ENCODE results near the gene DIP2C. TPM values are rescaled to one million over a fixed set of nuclear protein-coding genes. Genes with fewer than 3 reads are reported as not detected.
"Not testable (repeated sequence)": the region's sequence is repeated elsewhere in the genome, so short reads cannot be mapped to it uniquely, and the experiment has no call there.

DIP2C gene
- total and polyA plus RNA-seq, 2 donors: 21.0 to 24.3 TPM

DNA sequence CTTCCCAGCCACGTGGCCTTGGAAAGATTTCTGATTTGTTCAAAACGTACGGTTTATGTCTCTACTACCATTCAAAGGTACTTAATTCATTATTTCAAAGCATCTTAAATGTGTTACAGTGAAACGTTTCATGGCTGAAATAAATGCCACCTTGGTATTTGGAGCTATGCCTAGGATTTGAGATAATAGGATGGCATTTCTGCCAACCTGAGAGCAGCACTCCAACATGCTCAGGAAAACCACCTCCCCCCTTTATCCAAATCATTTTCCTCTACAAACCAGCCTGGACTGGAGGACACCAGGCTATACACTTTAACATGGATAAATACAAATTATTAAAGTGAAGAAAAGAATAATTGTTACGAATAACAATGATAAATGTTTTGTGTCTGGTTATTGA is 293.4 kb downstream of the DIP2C start:
- H3K27ac ChIP-seq (ENCODE audit: low read depth): no peak overlapping the region
- no peak for DNase-seq (ENCODE audit: extremely low spot score)
- WGBS: 70% methylated on average over 5 of the region's 5 CpGs
- no peak overlapping the region for H3K4me3 ChIP-seq (ENCODE audit: low read depth, low read length)
- no peaks in the 10 kb centered on the region for H3K36me3 ChIP-seq (ENCODE audit: insufficient read depth)
- peaks cover 2% of the 10 kb centered on the region for H3K4me1 ChIP-seq (ENCODE audit: insufficient read depth)

DNA sequence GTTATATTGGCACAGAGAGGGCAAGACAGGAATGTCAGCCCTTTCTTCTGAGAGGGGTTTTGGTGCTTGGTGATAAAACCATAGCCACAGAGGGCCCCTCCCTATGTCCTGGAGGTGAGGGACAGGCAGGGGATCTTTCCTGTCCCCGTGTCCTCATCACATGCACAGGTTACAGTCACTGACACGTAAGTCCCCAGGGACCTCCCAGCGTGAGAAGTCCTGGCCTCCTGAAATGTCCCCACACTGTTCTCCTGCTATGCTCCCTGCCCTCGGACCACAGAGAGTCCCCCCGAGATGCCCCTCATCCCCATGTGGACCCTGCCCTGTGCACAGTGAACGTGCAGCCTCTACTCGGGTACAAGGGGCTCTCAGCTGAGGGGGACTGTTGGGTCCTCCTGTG is 293.8 kb downstream of the DIP2C start:
- no peak for DNase-seq (ENCODE audit: extremely low spot score)
- Histone ChIP-seq H3K4me3 (ENCODE audit: low read depth, low read length) (no peak overlapping the region), H3K27ac (ENCODE audit: low read depth) (no peak overlapping the region), H3K36me3 (ENCODE audit: insufficient read depth) (no peaks in the 10 kb centered on the region), H3K4me1 (ENCODE audit: insufficient read depth) (peaks cover 2% of the 10 kb centered on the region)
- WGBS: 90% methylated on average over 7 of the region's 7 CpGs

DNA sequence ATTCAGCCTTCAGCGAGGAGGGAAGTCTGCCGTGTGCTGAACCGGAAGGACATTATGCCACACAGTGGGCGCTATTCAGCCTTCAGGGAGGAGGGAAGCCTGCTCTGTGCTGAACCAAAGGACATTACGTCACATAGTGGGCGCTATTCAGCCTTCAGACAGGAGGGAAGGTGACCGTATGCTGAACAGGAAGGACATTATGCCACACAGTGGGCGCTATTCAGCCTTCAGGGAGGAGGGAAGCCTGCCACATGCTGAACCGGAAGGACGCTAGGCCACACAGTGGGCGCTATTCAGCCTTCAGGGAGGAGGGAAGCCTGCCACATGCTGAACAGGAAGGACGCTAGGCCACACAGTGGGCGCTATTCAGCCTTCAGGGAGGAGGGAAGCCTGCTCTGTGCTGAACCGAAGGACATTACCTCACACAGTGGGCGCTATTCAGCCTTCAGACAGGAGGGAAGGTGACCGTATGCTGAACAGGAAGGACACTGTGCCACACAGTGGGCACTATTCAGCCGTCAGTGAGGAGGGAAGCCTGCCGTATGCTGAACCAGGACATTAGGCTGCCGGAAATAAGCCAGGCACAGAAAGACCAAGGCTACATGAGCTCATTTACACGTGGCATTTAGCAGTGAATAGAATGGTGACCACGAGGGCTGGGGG is 294.9 kb downstream of the DIP2C start:
- WGBS: 78% methylated on average over 21 of the region's 21 CpGs
- H3K36me3 ChIP-seq (ENCODE audit: insufficient read depth); DNase-seq (ENCODE audit: extremely low spot score); H3K4me3 ChIP-seq (ENCODE audit: low read depth, low read length); H3K4me1 ChIP-seq (ENCODE audit: insufficient read depth); H3K27ac ChIP-seq (ENCODE audit: low read depth): not testable (repeated sequence)

DNA sequence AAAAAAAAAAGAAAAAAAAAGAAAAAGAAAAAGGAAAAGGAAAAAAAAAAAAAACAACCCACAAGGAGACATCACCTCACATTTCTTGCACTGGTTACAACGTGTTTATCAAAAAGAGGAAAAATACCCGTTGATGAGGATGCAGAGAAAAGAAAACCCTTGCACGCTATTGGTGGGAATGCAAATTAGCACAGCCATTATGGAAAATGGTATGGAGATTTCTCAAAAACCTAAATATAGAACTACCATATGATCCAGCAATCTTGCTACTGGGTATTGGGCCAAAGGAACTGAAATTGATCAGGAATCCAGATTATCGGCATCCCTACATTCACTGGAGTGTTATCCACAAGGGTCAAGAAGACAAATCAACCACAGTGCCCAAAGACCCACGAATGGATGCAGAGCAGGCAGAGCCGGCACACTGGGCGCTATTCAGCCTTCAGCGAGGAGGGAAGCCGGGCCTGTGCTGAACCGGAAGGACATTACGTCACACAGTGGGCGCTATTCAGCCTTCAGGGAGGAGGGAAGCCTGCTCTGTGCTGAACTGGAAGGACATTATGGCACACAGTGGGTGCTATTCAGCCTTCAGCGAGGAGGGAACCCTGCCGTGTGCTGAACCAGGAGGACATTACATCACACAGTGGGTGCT is 295.6 kb downstream of the DIP2C start:
- Histone ChIP-seq H3K36me3 (ENCODE audit: insufficient read depth) (no peaks in the 10 kb centered on the region), H3K27ac (ENCODE audit: low read depth) (no peak overlapping the region), H3K4me1 (ENCODE audit: insufficient read depth) (peaks cover 2% of the 10 kb centered on the region), H3K4me3 (ENCODE audit: low read depth, low read length) (no peak overlapping the region)
- 94% methylated on average over 14 of the region's 14 CpGs for WGBS
- no peak for DNase-seq (ENCODE audit: extremely low spot score)

DNA sequence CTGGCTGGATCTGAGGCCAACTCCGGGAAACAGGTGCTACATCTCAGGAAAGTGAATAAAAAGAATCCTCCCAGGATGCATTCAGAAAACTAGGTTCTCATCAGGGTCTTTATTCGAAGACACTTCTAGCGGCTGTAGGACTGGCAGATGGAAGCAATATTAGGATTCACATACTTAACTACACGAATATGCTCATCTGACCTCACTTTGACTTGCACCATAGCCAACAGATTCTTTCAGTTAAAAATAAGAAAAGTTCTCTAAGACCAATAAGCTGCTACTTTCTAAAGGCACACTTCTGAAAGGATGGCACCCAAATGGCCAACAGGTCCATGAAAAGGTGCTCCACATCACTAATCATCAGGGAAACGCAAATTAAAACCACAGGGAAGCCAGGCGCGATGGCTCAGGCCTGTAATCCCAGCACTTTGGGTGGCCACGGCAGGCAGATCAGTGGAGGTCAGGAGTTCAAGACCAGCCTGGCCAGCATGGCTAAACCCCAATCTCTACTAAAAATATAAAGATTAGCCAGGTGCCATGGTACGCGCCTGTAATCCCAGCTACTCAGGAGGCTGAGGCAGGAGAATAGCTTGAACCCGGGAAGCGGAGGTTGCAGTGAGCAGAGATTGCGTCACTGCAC is 296.2 kb downstream of the DIP2C start:
- Histone ChIP-seq H3K4me3 (ENCODE audit: low read depth, low read length) (no peak overlapping the region), H3K36me3 (ENCODE audit: insufficient read depth) (no peaks in the 10 kb centered on the region), H3K4me1 (ENCODE audit: insufficient read depth) (peaks cover 2% of the 10 kb centered on the region), H3K27ac (ENCODE audit: low read depth) (no peak overlapping the region)
- DNase-seq (ENCODE audit: extremely low spot score): no peak
- WGBS: 88% methylated on average over 13 of the region's 13 CpGs

DNA sequence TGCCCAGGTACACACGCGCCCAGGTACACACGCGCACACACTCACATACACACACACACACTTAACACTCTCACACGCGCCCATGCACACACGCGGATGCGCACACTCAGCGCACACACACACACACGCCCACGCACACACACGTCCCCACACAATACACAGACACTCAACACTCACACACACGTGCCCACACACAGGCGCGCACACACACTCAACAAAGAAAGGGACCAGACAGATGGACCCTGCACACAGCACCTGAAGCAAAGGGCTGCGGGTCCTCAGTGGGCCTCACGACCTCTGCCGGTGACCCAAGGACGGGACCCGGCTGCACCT is 296.8 kb downstream of the DIP2C start:
- no peaks in the 10 kb centered on the region for H3K36me3 ChIP-seq (ENCODE audit: insufficient read depth)
- no peak overlapping the region for H3K27ac ChIP-seq (ENCODE audit: low read depth)
- peaks cover under 1% of the 10 kb centered on the region for H3K4me1 ChIP-seq (ENCODE audit: insufficient read depth)
- WGBS: 95% methylated on average over 21 of the region's 21 CpGs
- H3K4me3 ChIP-seq (ENCODE audit: low read depth, low read length): no peak overlapping the region
- DNase-seq (ENCODE audit: extremely low spot score): no peak

DNA sequence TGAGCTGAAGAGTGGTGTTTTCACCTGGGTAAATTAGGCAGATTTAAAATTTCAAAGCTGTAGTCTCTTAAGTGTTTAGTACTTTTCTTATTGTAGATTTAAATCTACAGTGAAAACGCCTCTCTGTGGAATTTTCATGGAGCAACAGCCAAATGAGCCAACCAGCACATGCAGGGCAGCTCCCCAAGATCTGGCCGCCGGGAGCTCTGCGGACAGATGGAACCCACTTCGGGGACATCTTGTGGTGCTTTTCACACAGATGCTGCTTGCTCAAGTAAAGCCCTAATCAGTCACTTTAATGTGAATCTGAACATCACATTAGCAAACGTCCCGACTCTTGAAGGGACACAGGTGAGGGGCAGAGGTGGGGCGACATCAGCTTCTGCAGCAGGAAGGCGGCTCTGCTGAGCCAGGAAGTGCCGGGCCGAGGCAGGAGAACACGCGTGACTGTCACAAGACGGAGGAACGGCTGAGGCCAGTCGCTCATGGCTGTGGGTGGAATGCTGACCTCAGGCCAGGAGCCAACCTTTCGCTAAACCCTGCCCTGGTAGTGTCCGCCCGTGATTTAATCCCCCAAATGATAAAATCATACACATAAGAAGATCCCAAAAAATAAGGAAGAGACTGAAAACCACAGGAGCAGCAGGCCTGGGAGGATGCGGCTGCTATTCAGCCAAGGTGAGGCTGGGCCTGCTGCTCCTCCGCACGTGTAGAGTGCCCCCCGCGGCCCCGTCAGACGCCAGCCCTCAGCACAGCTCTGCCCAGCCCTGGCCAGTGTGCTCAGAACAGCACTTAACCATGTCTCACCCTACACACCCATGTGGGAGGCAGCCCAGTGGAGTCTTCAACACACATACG is 297.4 kb downstream of the DIP2C start:
- H3K4me3 ChIP-seq (ENCODE audit: low read depth, low read length): no peak overlapping the region
- WGBS: 81% methylated on average over 27 of the region's 27 CpGs
- H3K36me3 ChIP-seq (ENCODE audit: insufficient read depth): no peaks in the 10 kb centered on the region
- no peak overlapping the region for H3K27ac ChIP-seq (ENCODE audit: low read depth)
- no peak for DNase-seq (ENCODE audit: extremely low spot score)
- H3K4me1 ChIP-seq (ENCODE audit: insufficient read depth): no peaks in the 10 kb centered on the region

DNA sequence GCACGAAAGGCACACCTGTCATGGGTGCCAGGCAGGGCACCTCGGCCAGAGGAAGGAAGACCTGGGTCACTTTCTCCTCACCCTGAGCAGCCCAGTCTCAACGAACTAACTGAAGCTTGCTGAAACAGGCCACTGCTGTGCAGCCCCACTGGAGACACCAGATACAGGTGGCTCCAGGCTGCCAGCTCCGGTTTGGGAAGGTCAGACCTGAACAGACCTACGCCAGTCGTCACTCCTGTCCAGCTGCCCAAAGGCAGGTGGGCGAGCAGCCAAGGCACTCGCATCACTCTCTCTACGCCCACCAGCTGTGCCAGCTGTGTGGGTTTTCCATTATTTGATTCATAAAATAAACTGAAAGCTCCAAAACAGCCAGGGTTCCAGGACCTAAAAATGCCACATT is 298.2 kb downstream of the DIP2C start:
- H3K4me3 ChIP-seq (ENCODE audit: low read depth, low read length): no peak overlapping the region
- no peak overlapping the region for H3K27ac ChIP-seq (ENCODE audit: low read depth)
- no peak for DNase-seq (ENCODE audit: extremely low spot score)
- 82% methylated on average over 9 of the region's 9 CpGs for WGBS
- H3K36me3 ChIP-seq (ENCODE audit: insufficient read depth): no peaks in the 10 kb centered on the region
- H3K4me1 ChIP-seq (ENCODE audit: insufficient read depth): no peaks in the 10 kb centered on the region

DNA sequence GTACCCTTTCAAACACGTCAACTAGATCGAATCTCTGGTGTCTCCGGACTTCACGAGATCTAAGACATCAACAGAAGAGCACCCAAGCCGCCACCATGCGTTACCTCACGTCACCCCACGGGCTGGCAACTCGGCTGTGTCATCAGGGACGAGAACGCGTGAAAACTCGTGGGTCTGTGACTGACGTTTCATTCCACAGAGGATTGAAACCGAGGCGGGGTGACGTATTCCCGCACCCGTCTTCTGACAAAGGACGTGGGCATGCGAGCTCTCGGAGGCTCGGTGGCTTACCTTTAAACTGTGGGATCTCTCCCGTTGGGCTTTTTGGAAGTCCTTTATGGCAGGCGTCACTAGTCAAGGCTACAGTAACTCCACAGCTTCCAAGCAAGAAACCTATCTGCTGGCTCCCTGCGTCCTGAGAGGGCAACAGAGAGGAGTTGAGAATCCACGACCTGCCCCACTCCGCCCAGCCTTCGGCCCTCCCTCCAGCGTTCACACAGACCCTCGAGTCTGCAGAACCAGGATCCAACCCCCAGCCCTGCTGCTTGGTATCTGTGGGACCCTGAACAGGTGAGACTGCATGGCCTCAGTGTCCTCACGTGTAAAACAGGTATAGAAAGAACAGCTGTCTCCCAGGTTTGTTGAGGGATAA is 298.9 kb downstream of the DIP2C start:
- Histone ChIP-seq H3K4me3 (ENCODE audit: low read depth, low read length) (no peak overlapping the region), H3K4me1 (ENCODE audit: insufficient read depth) (no peaks in the 10 kb centered on the region), H3K27ac (ENCODE audit: low read depth) (no peak overlapping the region), H3K36me3 (ENCODE audit: insufficient read depth) (no peaks in the 10 kb centered on the region)
- 95% methylated on average over 32 of the region's 32 CpGs for WGBS
- no peak for DNase-seq (ENCODE audit: extremely low spot score)

DNA sequence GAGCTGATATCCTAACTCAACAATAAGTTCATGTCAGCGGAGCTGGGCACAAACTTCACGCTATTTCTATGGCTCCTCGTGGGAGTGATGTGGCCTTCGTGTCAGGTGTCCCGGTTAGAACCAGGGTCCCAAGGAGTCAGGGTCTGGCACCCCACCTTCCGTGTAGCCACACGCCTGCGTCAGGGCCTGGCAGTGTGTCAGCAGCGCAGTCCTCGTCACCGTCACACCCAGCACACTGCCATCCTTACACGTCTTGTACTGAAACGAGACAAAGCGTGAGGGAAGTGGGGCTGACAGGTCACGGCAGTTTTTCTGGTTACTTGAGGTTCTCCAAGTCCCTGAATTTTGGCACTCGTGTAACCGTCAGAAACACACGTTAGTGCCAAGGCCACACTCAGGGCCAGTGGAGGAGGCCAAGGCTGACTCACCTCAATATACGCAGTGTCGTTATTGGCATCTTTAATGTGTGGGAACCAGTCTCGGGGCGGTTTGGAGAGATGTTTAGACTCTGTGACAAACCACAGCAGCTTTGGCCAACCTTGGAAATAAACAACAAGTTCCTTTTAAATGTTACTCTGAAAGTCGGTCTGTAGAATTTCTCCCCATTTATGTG is 299.5 kb downstream of the DIP2C start:
- no peak overlapping the region for H3K27ac ChIP-seq (ENCODE audit: low read depth)
- H3K36me3 ChIP-seq (ENCODE audit: insufficient read depth): no peaks in the 10 kb centered on the region
- DNase-seq (ENCODE audit: extremely low spot score): no peak
- WGBS: 91% methylated on average over 23 of the region's 23 CpGs
- no peak overlapping the region for H3K4me3 ChIP-seq (ENCODE audit: low read depth, low read length)
- no peaks in the 10 kb centered on the region for H3K4me1 ChIP-seq (ENCODE audit: insufficient read depth)

DNA sequence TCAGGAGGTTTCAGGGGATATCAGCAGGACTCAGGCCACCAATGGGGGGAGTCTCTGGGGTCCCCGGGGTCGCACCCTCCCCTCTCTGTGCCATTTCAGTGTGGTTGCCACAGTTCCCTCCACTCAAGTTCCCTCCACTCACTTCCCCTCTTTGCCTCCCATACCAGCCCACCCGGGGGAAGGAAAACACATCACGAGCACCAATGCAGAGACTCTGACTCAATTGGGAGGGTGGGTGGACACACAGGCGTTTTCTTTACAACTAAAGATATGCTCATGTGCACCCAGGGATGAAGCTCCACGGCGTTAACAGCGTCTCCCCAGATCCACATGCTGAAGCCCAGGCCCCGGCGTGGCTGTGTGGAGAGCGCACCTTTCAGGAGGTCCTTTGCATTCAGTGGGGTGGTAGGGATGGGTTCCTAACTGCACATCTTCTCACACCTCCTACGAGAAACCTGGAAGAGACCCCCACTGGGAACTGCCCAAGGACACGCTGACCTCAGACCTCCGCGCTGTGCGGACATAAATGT is 300.1 kb downstream of the DIP2C start:
- H3K4me3 ChIP-seq (ENCODE audit: low read depth, low read length): no peak overlapping the region
- DNase-seq (ENCODE audit: extremely low spot score): no peak
- H3K27ac ChIP-seq (ENCODE audit: low read depth): no peak overlapping the region
- no peaks in the 10 kb centered on the region for H3K36me3 ChIP-seq (ENCODE audit: insufficient read depth)
- no peaks in the 10 kb centered on the region for H3K4me1 ChIP-seq (ENCODE audit: insufficient read depth)
- WGBS: 95% methylated on average over 16 of the region's 16 CpGs

DNA sequence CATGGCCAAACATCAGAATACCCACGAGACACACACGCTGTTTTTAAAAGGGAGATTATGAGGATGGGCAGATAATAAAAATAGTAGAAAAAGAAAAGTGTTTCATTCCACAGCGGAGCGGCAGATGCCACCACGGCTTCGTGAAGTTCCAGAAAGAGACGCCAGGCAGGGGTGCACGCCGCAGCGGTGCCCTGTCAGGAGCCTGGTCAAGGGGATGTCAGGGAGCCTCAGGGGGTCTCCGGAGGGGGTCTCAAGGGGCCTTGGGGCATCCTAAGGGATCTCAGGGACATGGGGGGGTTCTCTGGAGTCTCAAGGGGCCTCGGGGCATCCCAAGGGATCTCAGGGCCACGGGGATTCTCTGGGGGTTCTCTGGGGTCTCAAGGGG is 300.8 kb downstream of the DIP2C start:
- WGBS: 90% methylated on average over 13 of the region's 13 CpGs
- H3K27ac ChIP-seq (ENCODE audit: low read depth): no peak overlapping the region
- no peak for DNase-seq (ENCODE audit: extremely low spot score)
- no peaks in the 10 kb centered on the region for H3K4me1 ChIP-seq (ENCODE audit: insufficient read depth)
- H3K36me3 ChIP-seq (ENCODE audit: insufficient read depth): no peaks in the 10 kb centered on the region
- no peak overlapping the region for H3K4me3 ChIP-seq (ENCODE audit: low read depth, low read length)

All from urinary bladder (tissue), 4 donors.